HG03060 (cell line): ENCODE measurements around the gene TMEM125.

Experiments used
- ATAC-seq: cut with Tn5 transposase; IDR thresholded peaks from one replicate; pipeline ENCODE4 v1.9.1; 2021; ENCODE audit warnings: low read depth, moderate number of reproducible peaks; ENCODE audit not compliant: unreplicated experiment

Gene TMEM125

DNA sequence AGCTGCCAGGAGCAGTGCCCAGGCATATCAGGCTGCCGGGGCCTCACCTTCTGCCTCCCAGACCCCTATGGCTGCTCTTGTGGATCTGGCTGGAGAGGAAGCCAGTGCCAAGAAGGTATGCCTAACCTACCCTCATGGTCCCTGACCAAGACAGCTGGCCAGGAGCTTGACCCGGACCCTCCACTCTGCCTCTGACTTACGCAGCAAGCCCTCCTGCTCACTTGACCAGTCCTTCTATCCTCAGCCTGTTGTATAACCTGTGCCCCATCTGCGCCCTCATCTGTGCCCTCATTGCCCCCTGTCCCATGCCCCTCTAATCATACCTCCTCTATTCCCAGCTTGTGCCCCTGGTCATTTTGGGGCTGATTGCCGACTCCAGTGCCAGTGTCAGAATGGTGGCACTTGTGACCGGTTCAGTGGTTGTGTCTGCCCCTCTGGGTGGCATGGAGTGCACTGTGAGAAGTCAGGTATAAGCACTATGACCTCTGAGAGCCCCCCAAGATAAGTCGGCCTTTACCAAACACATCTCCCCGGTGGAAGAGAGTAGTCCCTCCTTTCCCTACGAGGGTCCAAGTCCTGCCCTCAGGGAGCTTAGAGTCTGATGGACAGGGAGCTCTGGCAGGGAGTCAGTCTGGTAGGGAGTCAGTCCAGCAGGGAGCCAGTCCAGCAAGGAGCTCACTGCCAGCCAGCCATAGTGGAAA is 37.8 kb downstream of the TMEM125 start:
- no peak for ATAC-seq

DNA sequence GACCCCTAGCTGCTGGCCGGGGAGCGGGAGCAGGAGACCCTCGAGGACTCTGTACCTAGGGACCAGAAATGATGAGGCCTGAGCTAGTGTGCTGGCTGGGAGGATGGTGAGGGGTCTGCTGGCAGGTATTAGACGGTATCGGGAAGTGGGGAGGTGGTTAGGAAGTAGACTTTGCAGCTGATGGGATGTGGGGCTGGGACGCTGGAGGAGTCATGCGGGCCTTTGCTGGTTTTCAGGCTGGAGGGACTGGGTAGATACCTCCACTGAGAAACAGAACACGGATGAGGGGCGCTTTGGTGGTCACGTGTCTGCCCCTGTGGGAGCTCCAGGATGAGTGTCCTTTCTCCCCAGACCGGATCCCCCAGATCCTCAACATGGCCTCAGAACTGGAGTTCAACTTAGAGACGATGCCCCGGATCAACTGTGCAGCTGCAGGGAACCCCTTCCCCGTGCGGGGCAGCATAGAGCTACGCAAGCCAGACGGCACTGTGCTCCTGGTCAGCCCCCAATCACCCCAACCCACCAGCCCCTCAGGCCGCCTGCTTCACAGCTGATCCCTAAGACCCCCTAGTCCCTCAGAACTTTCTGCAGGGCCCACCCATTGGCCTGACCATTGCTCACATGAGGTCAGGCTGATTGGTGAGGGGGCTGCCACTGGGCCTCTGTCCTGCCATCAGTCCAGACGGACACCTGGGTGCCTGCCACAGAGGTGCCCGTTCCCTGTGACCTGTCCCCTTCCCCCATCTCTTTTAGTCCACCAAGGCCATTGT is 39.0 kb downstream of the TMEM125 start:
- ATAC-seq = no peak

DNA sequence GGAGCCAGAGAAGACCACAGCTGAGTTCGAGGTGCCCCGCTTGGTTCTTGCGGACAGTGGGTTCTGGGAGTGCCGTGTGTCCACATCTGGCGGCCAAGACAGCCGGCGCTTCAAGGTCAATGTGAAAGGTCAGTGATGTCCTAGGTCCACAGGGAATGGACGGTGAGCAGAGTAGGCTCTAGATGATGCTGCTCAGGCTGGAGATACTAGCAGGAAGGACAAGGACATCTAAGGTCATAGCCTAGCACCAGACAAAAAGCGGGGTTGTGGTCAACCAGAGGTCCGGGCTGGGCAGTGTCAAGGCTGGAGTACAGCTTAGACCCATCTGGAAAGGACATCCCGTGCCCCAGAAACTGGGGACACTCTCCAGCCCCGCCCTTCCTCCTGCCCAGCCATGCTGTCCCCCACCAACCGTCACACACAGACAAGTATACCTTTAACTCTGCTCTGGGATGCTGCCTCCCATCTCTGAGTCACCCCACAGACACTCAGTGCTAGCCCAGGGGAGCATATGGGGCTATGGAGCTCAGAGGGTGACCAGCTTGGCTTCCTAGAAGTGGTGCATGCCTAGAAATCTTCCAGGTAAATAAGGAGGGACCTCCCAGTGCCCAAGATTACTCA is 39.7 kb downstream of the TMEM125 start:
- no peak for ATAC-seq

DNA sequence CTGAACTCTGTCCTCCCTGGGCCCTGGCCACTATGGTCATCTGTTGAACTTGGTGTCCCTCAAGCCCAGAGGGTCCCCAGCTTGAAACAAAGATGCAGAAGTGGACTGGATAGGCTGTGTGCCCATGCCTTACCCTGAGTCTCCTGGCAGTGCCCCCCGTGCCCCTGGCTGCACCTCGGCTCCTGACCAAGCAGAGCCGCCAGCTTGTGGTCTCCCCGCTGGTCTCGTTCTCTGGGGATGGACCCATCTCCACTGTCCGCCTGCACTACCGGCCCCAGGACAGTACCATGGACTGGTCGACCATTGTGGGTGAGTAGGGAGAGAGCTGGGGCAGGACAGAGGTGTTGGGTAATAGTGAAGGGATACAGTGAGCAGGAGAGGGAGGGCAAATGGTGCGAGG is 41.7 kb downstream of the TMEM125 start:
- no peak for ATAC-seq

DNA sequence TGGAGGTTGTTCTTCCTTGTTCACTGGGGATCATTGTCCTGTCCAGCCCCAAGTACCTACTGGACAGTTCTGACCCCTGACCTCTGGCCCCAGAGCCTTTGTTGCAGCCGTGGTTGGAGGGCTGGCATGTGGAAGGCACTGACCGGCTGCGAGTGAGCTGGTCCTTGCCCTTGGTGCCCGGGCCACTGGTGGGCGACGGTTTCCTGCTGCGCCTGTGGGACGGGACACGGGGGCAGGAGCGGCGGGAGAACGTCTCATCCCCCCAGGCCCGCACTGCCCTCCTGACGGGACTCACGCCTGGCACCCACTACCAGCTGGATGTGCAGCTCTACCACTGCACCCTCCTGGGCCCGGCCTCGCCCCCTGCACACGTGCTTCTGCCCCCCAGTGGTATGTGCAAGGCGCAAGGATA is 42.4 kb downstream of the TMEM125 start:
- ATAC-seq = no peak

DNA sequence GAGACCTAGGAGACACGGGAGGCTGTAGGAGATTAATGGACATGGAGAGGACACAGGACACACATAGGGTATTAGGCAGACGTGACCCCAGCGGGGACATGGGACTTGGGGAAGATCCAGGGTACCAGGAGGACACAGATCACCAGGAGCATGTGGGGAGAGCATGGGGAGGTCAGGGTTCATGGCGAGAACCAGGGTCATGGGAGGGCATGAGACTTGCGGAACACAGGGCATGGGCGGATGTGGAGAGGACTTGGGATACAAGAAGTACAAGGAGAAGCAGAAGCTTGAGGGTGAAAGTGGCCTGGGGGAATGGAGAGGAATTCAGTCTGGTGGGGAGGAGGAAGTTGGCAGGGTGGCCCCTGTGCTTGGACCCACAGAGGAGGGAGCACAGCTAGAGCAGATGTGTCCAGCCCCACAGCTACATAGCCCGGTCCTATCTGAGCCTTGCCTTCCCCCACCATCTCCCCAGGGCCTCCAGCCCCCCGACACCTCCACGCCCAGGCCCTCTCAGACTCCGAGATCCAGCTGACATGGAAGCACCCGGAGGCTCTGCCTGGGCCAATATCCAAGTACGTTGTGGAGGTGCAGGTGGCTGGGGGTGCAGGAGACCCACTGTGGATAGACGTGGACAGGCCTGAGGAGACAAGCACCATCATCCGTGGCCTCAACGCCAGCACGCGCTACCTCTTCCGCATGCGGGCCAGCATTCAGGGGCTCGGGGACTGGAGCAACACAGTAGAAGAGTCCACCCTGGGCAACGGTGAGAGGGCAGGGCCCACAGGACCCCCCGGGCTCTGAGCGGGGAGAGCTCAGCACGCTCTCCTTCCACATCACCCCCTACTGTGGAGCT is 43.1 kb downstream of the TMEM125 start:
- ATAC-seq = no peak

DNA sequence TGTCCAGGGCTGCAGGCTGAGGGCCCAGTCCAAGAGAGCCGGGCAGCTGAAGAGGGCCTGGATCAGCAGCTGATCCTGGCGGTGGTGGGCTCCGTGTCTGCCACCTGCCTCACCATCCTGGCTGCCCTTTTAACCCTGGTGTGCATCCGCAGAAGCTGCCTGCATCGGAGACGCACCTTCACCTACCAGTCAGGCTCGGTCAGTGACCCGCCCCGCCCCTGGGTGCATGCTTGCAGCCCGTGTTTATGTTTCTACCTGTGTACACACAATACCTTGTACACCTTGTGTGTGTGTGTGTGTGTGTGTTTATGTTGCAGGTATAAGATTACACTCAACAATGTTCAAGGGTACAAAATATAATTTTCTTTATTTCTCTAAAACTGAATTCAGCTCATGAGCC is 44.0 kb downstream of the TMEM125 start:
- no peak for ATAC-seq

DNA sequence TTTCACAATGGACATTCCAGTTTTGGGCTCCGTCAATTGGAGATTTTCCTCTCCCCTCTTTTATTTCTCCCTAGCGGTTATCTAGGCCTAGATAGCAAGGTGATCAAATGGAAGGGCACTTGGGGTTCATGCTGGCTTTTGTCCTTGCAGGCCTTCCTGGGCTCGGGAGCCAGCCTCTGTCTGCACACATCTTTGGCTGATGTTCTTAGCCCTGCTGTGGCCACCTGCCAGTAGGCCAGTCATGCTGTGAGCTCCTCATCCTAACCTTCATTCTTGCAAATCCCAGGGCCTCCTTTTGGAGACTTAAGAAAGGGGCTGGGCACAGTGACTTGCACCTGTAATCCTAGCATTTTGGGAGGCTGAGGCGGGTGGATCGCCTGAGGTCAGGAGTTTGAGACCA is 44.5 kb downstream of the TMEM125 start:
- no peak for ATAC-seq

DNA sequence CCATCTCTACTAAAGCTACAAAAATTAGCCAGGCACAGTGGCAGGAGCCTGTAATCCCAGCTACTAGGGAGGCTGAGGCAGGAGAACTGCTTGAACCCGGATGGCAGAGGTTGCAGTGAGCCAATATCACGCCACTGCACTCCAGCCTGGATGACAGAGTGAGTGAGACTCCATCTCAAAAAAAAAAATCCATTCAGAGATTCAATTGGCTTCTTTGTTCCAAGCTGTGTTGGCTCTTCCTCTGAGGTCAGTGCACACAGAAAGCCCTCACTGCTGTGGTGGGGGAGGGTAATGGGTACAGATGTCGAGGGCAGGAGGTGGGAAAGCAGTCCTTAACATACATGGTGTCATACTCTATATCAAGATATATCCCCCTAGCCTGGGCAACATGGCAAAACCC is 45.7 kb downstream of the TMEM125 start:
- ATAC-seq = no peak

DNA sequence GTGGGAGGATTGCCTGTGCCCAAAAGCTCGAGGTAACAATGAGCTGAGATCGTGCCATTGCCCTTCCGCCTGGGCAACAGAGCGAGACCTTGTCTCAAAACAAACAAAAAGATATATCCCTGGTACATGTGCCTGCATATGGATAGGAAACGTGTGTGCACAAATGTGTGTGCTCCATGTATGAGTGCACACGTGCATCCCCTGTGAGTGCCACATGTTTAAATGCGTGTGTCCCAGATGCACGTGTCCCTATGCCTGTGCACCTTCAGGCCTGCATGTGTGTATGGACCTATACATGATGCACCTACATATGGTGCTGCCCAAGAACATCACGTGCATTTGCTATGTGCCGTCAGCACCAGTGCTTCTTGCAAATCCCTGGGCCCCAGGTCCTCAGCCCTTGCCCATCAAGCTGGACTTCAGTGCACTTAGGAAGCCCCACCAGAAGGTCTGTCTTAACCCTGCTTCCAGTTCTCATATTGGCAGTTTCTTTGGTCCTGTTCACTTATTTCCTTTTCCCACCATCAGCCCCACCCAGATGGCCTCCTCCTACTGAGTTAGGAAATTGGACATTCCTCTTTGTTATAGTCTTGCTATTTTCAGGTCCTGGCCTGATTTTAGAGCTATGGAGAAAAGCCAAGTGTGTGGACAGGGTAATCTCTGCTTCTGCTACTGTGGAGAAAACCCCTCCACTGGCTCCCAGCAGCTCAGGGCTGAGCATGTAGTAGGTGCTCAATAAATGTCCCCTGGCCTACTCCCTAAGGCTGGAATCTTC is 46.4 kb downstream of the TMEM125 start:
- no peak for ATAC-seq

DNA sequence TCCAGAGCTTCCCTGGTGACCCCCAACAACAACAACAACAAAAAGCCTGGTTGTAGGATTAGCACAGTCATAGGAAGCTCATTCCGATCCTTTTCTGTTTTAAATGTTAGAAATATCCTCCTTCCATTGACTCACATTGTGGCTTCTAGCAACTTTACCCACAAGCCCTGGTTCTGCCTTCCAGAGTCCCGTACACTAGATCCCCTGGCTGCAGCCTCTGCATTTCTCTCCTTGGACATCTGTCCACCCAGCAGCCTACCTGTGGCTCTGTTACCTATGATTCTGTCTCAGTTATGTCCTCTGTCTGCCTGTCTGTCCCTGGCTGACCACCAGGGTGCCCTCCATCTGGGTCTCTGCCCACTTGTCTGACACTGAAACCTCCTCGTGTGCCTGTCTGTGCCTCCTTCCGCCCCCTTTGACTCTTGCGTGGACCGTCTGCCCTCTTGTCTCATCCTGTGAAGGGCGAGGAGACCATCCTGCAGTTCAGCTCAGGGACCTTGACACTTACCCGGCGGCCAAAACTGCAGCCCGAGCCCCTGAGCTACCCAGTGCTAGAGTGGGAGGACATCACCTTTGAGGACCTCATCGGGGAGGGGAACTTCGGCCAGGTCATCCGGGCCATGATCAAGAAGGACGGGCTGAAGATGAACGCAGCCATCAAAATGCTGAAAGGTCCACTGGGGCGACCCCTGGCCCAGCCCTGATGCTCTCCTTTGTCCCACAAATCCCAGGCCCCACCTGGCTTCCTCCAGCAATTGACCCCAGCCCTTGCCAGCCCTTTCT is 47.1 kb downstream of the TMEM125 start:
- no peak for ATAC-seq

DNA sequence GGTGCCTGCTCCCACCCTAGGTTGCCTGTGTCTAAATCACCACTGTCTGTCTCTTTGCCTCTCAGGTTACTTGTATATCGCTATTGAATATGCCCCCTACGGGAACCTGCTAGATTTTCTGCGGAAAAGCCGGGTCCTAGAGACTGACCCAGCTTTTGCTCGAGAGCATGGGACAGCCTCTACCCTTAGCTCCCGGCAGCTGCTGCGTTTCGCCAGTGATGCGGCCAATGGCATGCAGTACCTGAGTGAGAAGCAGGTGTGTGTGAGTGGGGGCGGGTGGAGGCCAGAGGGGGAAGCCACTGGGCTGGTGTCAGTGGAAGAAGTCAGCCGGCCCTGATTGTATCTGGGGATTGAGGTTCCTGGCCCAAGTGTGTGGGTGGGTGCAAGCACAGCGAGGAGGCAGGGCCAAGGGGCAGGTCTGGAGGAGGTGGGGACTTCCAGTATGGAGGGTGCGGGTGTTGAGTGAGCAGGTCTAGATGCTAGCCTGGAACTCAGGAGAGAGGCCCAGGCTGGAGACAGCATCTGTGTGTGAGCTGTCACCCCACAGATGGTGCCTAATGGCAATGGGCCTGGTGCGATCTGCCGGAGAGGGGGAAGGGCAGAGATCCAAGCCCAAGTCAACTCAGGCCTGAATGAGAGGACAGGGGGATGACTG is 48.2 kb downstream of the TMEM125 start:
- no peak for ATAC-seq

DNA sequence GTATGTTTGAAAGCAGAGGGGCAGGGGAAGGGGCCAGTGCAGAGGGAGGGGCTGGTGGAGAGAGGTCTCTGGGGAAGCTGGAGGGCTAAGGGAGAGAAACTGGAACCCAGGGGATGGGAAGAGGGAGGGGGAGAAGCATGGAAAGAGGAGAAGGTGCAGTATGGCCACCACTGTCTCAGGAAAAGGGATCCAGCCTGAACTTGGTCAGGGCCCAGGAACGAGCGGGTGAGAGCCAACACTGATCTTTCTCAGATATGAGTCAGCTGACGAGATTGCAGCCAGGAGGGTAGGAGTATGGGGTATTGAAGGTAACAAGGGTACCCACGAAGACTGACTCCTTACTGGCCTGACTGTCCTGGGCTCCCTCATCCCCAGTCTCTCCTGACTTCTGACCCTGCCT is 49.0 kb downstream of the TMEM125 start:
- no peak for ATAC-seq

DNA sequence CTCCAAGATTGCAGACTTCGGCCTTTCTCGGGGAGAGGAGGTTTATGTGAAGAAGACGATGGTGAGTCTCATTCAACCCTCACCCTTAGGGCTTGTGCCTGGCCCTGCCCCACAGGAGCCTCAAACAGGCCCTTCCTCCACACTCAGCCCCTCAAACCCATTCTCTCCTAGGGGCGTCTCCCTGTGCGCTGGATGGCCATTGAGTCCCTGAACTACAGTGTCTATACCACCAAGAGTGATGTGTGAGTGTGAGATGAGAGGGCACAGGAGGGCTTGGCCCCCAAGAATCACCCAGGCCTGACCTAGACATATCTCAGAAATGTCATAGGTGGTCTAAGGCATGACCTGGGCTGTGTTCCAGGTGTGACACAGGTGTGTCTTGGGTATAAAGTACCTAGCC is 49.5 kb downstream of the TMEM125 start:
- ATAC-seq = no peak

DNA sequence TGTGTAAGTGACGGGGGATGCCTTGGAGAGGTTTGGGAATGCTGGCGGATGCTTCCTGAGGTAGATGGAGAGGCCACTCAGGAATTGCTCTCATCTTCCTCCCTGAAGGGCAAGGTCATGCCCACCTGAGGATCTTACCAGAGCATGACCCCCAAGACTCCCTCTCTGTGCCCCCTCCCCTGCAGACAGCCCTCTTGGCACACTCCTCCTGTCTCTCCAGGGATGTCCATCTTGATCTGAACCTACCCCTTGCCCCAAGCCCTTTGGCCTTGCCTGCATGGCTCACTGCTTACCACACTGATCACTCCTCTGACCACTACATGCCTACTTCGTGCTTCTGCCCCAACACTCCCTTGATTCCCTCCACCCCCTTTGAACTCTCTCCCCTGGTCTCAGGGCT is 50.0 kb downstream of the TMEM125 start:
- no peak for ATAC-seq

DNA sequence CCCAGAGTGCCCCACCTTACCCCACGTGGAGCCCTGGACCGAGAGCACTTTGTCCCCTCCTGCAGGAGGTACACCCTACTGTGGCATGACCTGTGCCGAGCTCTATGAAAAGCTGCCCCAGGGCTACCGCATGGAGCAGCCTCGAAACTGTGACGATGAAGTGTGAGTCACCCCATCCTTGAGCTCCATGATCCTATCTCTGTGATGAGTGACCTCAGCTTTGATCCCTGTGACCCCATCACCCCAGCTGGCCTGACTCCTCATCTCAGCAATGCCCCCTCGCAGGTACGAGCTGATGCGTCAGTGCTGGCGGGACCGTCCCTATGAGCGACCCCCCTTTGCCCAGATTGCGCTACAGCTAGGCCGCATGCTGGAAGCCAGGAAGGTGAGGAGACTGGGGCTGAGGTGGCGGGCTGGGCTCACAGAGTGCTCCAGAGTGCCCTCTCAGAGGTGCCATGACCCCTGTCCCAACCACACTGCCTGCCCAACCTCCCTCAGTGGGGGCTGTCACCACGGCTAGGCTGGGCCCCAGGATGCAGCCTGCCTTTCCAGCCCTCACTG is 51.6 kb downstream of the TMEM125 start:
- ATAC-seq = no peak

DNA sequence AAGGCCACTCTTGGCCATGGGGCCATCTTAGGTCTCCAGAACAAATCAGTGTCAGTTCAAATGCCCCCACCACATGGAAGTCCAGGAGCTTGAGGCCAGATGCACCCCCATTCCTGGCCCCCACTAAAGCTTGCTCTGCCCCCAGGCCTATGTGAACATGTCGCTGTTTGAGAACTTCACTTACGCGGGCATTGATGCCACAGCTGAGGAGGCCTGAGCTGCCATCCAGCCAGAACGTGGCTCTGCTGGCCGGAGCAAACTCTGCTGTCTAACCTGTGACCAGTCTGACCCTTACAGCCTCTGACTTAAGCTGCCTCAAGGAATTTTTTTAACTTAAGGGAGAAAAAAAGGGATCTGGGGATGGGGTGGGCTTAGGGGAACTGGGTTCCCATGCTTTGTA is 52.7 kb downstream of the TMEM125 start:
- ATAC-seq = no peak
